Caco-2 (cell line): ENCODE results near the gene DLGAP4. TPM values are rescaled to one million over a fixed set of nuclear protein-coding genes. Genes with fewer than 3 reads are reported as not detected.

Experiments used
- BruUV-seq: library from RNA; stranded (reverse); fragments of 400-500 nt; replicated peaks from 2 replicates; lab custom pipeline; 2021; lab: Mats Ljungman, UMichigan
- CTCF ChIA-PET: fragments of 300-600 bp; sonication (Branson Sonifier 250); formaldehyde crosslinking; loops from one replicate; lab custom pipeline; 2022; ENCODE audit warnings: antibody characterized with exemption; lab: Charles Lee
- POLR2A ChIA-PET: fragments of 300-600 bp; sonication (Branson Sonifier 250); formaldehyde crosslinking; loops from one replicate; lab custom pipeline; 2022; ENCODE audit warnings: antibody characterized with exemption; lab: Charles Lee
- DNase-seq, 2 experiments: peaks; one replicate each; pipeline versions ENCODE4 v3.0.0 to v3.0.0-alpha.2; 2020 to 2022
- H3K27me3 ChIP-seq: replicated peaks from 2 replicates; pipeline ENCODE4 v1.6.0; 2011; ENCODE audit warnings: low read length; ENCODE audit not compliant: control insufficient read depth, insufficient read depth
- H3K36me3 ChIP-seq: 2 replicates; pipeline ENCODE4 v1.5.1; 2011; ENCODE audit warnings: low read length; ENCODE audit not compliant: control insufficient read depth, insufficient read depth
- H3K4me1 ChIP-seq: fragments of 250-450 bp; sonication (Bioruptor Pico); 2 replicates; pipeline ENCODE4 v1.5.1; 2020; ENCODE audit warnings: mild to moderate bottlenecking
- H3K4me3 ChIP-seq: 2 replicates; pipeline ENCODE4 v1.5.1; 2011; ENCODE audit warnings: low read depth, mild to moderate bottlenecking, control low read depth, low read length
- H3K9me3 ChIP-seq: fragments of 250-450 bp; sonication (Bioruptor Pico); 2 replicates; pipeline ENCODE4 v1.5.1; 2020; ENCODE audit warnings: mild to moderate bottlenecking, moderate library complexity
- H3K27ac Mint-ChIP-seq: one replicate; pipeline ENCODE4 v1.8.0; 2022; ENCODE audit warnings: mixed read lengths; ENCODE audit not compliant: unreplicated experiment
- H3K27me3 Mint-ChIP-seq: one replicate; pipeline ENCODE4 v1.8.0; 2022; ENCODE audit warnings: mixed read lengths; ENCODE audit not compliant: insufficient read depth, unreplicated experiment
- H3K36me3 Mint-ChIP-seq: one replicate; pipeline ENCODE4 v1.8.0; 2022; ENCODE audit warnings: mild to moderate bottlenecking, mixed read lengths; ENCODE audit not compliant: insufficient read depth, unreplicated experiment
- H3K4me1 Mint-ChIP-seq: one replicate; pipeline ENCODE4 v1.8.0; 2022; ENCODE audit warnings: low read depth, mixed read lengths; ENCODE audit not compliant: unreplicated experiment
- H3K4me3 Mint-ChIP-seq: one replicate; pipeline ENCODE4 v1.8.0; 2022; ENCODE audit warnings: mild to moderate bottlenecking, moderate library complexity, mixed read lengths; ENCODE audit not compliant: unreplicated experiment
- H3K9me3 Mint-ChIP-seq: one replicate; pipeline ENCODE4 v1.8.0; 2022; ENCODE audit warnings: mixed read lengths; ENCODE audit not compliant: unreplicated experiment
- CTCF ChIP-seq, 2 experiments: fragments of 200-600 bp in 1 of 2; IDR thresholded peaks; 1 replicate in 1 of 2; 2 replicates in 1 of 2; pipeline versions ENCODE4 v1.5.1 to v1.8.0; 2011 to 2022; ENCODE audit warnings: antibody characterized with exemption in 1 of 2, control low read depth in 1 of 2, inconsistent platforms in 1 of 2, low read depth in 1 of 2, low read length in 1 of 2, mild to moderate bottlenecking in 1 of 2, moderate library complexity in 1 of 2; ENCODE audit not compliant: insufficient read depth in 1 of 2, severe bottlenecking in 1 of 2, unreplicated experiment in 1 of 2
- intact Hi-C: fragments of 100-400 bp; cut with micrococcal nuclease; formaldehyde crosslinking; loops from one replicate; pipeline ENCODE4 v1.10.0; 2022; ENCODE audit not compliant: unreplicated experiment
- total RNA-seq: library from RNA; stranded (reverse); gene quantifications from 2 replicates; pipeline ENCODE4 v1.2.3, GENCODE V29; 2022

Gene DLGAP4
- total RNA-seq, 1 experiment from 2014 or later: 122 TPM

GRCh38 chr20:36478137-36478905 is 172.2 kb downstream of the DLGAP4 start:
- CTCF ChIA-PET: no interaction called here
- peak; percentile 6 to 16 for TF ChIP-seq CTCF (IDR thresholded peaks at IDR 0.05; ENCODE audit: insufficient read depth in 1 of 2, low read depth in 1 of 2, low read length in 1 of 2, severe bottlenecking in 1 of 2, unreplicated experiment in 1 of 2)

GRCh38 chr20:36479938-36480337 is 173.8 kb downstream of the DLGAP4 start:
- no peak for TF ChIP-seq CTCF (IDR thresholded peaks at IDR 0.05; ENCODE audit: insufficient read depth in 1 of 2, low read depth in 1 of 2, low read length in 1 of 2, severe bottlenecking in 1 of 2, unreplicated experiment in 1 of 2)
- BruUV-seq: no TSS peak
- Mint-ChIP-seq H3K4me1 (peaks cover 5% of the 10 kb centered on the region), H3K9me3 (no peaks in the 10 kb centered on the region), H3K27me3 (no peaks in the 10 kb centered on the region), H3K27ac (no peak overlapping the region), H3K36me3 (peaks cover 16% of the 10 kb centered on the region), H3K4me3 (no peak overlapping the region)
- Histone ChIP-seq H3K4me3 (no peak overlapping the region), H3K36me3 (no peaks in the 10 kb centered on the region), H3K27me3 (no peaks in the 10 kb centered on the region), H3K4me1 (no peaks in the 10 kb centered on the region), H3K9me3 (no peaks in the 10 kb centered on the region)
- ChIA-PET POLR2A (interaction anchor here (0.5 to 1.5 kb wide), 3 partner anchors 12 to 604 kb away, joined by 3 to 5 read pairs (median 3); no protein-coding TSS in a partner anchor), CTCF (interaction anchor here (0.7 to 1.7 kb wide), 2 partner anchors 67 to 277 kb away, joined by 3 read pairs; no protein-coding TSS in a partner anchor)
- no peak for DNase-seq
- intact Hi-C loops: no loop called here

More at GRCh38 chr20:36478137-36478905, 172.2 kb downstream of the DLGAP4 start:
- BruUV-seq: no TSS peak
- POLR2A ChIA-PET: no interaction called here
- no peak for DNase-seq
- H3K9me3 Mint-ChIP-seq: no peaks in the 10 kb centered on the region
- Histone ChIP-seq H3K27me3 (no peaks in the 10 kb centered on the region), H3K4me3 (no peak overlapping the region), H3K36me3 (no peaks in the 10 kb centered on the region), H3K9me3 (no peaks in the 10 kb centered on the region), H3K4me1 (no peaks in the 10 kb centered on the region)
- no peaks in the 10 kb centered on the region for H3K27me3 Mint-ChIP-seq
- no peak overlapping the region for H3K27ac Mint-ChIP-seq
- no peak overlapping the region for H3K4me3 Mint-ChIP-seq
- intact Hi-C loops: no loop called here
- H3K4me1 Mint-ChIP-seq: peaks cover 5% of the 10 kb centered on the region
- H3K36me3 Mint-ChIP-seq: peaks cover 27% of the 10 kb centered on the region

DNA sequence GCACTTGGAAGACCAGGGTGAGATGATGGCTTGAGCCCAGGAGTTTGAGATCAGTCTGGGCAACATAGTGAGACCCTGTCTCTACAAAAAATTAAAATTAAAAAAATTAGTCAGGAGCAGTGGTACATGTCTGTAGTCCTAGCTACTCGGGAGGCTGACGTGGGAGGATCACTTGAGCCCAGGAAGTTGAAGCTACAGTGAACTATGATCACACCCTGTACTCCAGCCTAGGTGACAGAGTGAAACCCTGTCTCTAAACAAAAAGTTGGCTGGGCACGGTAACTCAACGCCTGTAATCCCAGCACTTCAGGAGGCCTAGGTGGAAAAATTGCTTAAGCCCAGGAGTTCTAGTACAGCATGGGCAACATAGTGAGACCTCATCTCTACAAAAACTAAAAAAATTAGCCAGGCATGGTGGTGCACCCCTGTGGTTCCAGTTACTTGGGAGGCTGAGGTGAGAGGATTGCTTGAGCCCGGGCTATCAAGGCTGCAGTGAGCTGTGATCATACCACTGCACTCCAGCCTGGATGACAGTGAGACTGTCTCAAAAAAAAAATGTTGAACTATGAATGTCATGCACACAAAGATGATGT is 174.4 kb downstream of the DLGAP4 start:
- DNase-seq: no peak
- no peak for TF ChIP-seq CTCF (IDR thresholded peaks at IDR 0.05; ENCODE audit: insufficient read depth in 1 of 2, low read depth in 1 of 2, low read length in 1 of 2, severe bottlenecking in 1 of 2, unreplicated experiment in 1 of 2)
- no peaks in the 10 kb centered on the region for H3K4me1 ChIP-seq
- Mint-ChIP-seq H3K9me3 (no peaks in the 10 kb centered on the region), H3K36me3 (peaks cover 15% of the 10 kb centered on the region), H3K4me1 (peaks cover 6% of the 10 kb centered on the region), H3K4me3 (no peak overlapping the region), H3K27ac (no peak overlapping the region), H3K27me3 (no peaks in the 10 kb centered on the region)
- CTCF ChIA-PET: interaction anchor here (0.6 to 1.7 kb wide), 3 partner anchors 67 to 278 kb away, joined by 3 read pairs; no protein-coding TSS in a partner anchor
- no TSS peak for BruUV-seq
- H3K4me3 ChIP-seq: no peak overlapping the region
- POLR2A ChIA-PET: interaction anchor here (0.6 to 1.5 kb wide), 2 partner anchors 12 to 50 kb away, joined by 3 read pairs; no protein-coding TSS in a partner anchor
- no peaks in the 10 kb centered on the region for H3K27me3 ChIP-seq
- H3K9me3 ChIP-seq: no peaks in the 10 kb centered on the region
- no peaks in the 10 kb centered on the region for H3K36me3 ChIP-seq
- intact Hi-C loops: no loop called here
